HFF-Myc (cell line): ENCODE results near the gene RAD51B.

ENCODE experiments used
- DNase-seq: peaks from one replicate; pipeline ENCODE4 v3.0.0-alpha.2; 2011; ENCODE audit warnings: low read depth; ENCODE audit errors: extremely low read depth
- H3K4me3 ChIP-seq: replicated peaks from 2 replicates; pipeline ENCODE4 v1.5.1; 2011; ENCODE audit warnings: low read depth, mild to moderate bottlenecking, control low read depth, low read length
- CTCF ChIP-seq: IDR thresholded peaks from 2 replicates; pipeline ENCODE4 v1.5.1; 2012; ENCODE audit warnings: mild to moderate bottlenecking, low read depth, low read length, control low read depth; ENCODE audit errors: missing control alignments

RAD51B gene

DNA sequence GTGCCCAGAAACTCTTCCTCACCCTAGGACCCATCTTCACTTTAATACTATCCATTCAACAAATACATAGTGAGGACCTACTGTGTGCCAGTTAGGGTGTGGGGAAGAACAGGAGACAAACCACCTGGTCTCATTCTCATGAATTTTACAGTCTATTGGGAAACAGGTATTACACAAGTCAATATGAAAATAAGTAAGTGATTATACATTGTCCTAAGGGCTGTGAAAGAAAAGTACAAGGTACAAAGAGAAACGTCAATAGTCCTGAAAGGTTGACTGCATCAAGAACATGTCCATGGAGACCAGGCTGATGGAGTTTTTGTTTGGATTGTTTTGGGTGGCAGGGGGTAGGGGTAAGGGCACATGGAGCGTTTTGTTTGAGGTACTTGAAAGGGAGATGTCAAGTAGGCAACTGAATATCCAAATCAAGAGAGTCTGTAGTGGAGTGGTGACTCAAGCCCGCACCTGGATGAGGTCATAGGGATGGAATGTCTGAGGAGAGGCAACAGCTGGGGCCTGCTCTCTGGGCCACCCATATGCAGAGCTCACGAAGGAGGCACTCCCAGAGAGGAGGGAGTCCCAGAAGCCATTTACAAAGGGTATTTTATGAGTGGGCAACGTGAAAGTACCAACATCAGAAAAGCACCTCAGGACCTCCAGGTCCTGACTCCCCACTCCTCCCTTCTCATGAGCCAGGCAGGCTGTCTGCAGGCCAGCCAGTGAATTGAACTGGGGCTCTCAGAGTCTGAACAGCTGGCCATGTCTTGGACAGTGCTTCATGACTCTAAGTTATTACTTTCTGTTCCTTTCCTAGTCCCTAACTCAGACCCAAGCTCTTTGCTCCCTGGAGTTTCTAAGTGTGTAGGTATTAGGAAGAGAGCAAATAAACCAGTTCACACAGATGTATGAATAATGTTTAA is 701.3 kb downstream of the RAD51B start:
- TF ChIP-seq CTCF, result no peak
- H3K4me3 ChIP-seq, result no peak overlapping the region
- no peak for DNase-seq

- no peak for DNase-seq
- no peak for TF ChIP-seq CTCF
- no peak overlapping the region for H3K4me3 ChIP-seq
Observed at GRCh38 chr14:68521557-68521901, 702.0 kb downstream of the RAD51B start.

DNA sequence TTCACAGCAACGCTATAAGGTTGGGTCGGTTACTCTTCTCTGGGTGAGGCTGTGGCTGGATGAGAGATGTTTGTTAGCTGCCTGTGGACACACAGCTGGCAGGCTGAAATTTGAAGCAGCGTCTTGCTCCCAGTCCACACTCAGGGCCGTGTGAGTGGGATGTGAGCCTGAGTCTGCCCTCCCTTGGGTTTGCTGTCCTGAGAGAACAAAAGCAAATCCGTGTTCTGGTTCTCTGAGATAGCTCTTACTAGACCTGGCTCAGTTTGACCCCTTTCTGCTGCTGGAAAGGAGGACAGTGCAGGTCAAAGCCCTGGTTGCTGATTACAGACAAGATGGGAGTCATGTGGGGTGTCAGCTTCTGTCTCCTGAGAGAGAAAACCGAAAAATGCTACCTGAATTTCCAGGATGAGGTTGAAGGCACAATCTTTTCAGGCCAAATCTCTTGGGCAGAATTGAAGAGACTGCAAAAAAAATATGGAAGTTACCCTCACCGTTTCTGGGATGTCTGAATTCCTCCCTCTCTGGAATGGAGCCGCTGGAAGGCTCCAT is 702.5 kb downstream of the RAD51B start:
- no peak for DNase-seq
- H3K4me3 ChIP-seq, result no peak overlapping the region
- no peak for TF ChIP-seq CTCF

DNA sequence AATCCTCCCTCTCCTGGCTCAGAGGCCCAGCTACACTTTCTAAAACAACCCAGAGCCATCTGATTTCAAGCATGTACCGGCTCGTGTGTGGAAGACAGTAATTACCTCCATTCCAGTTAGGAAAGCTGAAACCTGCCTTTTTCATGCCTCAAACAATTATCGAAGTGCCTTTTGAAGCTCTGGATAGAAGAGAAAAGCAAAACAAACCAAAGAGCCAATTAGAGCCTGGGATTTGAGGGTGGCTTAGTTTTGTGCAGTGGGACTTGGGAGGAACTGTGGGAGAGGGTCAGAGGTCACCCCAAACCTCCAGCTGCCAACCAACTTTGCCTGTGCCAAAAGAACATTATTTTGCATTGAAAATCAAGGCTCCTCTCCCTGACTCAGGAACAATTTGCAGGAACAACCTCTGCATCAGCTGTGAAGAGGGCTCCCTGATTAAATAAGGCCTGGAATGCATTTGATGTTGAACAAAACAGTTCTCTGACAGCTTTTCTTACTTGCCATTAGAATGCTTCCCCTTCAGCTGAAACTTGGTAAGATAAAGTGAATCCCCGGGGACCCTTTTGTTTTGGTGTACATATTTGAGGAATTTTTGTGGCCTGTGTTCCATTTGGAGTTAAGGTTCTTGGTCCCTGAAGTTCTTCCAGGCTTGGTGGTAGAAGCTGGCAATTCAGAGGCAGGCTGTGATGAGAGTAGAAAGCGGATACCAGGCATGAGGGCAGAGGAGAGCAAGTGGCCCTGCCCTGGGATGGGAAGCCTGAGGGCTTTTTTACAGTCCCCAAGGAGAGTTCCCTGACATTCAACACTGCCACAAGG is 703.1 kb downstream of the RAD51B start:
- no peak for DNase-seq
- TF ChIP-seq CTCF, result no peak
- no peak overlapping the region for H3K4me3 ChIP-seq

GRCh38 chr14:68523326-68523610 is 703.7 kb downstream of the RAD51B start:
- no peak for TF ChIP-seq CTCF
- DNase-seq, result no peak

DNA sequence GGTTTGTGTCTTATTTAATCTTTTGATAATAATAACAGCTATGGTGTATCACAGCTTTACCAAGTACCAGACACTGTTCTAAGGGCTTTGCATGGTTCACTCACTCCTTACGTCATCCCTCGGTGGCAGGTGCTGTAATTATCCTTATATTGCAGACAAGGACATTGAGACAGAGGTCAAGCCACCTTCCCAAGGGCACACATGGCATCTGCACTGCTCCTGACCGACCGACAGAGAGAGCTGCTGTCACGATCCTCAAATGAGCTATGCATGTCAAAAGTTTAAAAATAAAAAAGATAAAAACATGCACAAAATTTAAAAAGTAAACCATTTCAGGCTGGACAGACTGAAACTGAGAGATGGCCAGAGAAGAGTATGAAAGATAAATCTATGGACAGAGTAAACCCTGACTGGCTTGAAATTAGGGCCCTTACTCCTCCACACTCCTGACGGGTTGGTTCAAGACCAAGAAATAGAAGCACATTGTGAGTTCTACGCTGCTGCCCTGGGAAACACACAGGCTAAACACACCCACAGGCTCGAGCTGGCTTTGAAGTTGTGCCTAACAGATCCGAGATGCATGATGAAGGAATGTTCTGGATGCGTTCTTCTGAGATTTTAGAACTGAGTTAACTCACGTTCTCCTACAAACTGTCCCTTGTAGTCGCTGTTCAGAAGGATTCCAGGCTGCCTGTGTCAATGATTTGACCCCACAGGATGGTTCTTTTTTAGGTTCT is 704.6 kb downstream of the RAD51B start:
- H3K4me3 ChIP-seq, result no peak overlapping the region
- DNase-seq, result no peak
- no peak for TF ChIP-seq CTCF

More at GRCh38 chr14:68523326-68523610, 703.7 kb downstream of the RAD51B start:
- no peak overlapping the region for H3K4me3 ChIP-seq
